ENCODE results near the gene SNRNP70.
"Not testable (repeated sequence)": the region's sequence is repeated elsewhere in the genome, so short reads cannot be mapped to it uniquely, and the experiment has no call there.

SNRNP70 gene

GRCh38 chr19:49056101-49056901 is 28.9 kb upstream of the SNRNP70 start:
- Histone ChIP-seq H3K27ac (ENCODE audit: low read depth, low read length) (no peak overlapping the region), H3K4me3 (ENCODE audit: low read depth in 1 of 2, low read length in 2 of 2) (peak overlapping the region; percentile 66 to 71), H3K9ac (ENCODE audit: low read length) (no peak overlapping the region), H3K36me3 (ENCODE audit: insufficient read depth, low read length) (no peaks in the 10 kb centered on the region), H3K9me3 (ENCODE audit: low read length) (no peaks in the 10 kb centered on the region), H3K4me1 (ENCODE audit: insufficient read depth, low read length) (peaks cover 8% of the 10 kb centered on the region), H3K27me3 (ENCODE audit: control insufficient read depth in 1 of 2, insufficient read depth in 2 of 2, low read length in 2 of 2) (peaks cover 0 to 29% of the 10 kb centered on the region in 2 donors)

GRCh38 chr19:49056902-49057596 is 28.2 kb upstream of the SNRNP70 start:
- not testable (repeated sequence) for H3K9ac ChIP-seq (ENCODE audit: low read length); H3K4me1 ChIP-seq (ENCODE audit: insufficient read depth, low read length); H3K9me3 ChIP-seq (ENCODE audit: low read length); H3K36me3 ChIP-seq (ENCODE audit: insufficient read depth, low read length); H3K27ac ChIP-seq (ENCODE audit: low read depth, low read length)
- Histone ChIP-seq H3K4me3 (ENCODE audit: low read depth in 1 of 2, low read length in 2 of 2) (peak overlapping the region; percentile 42 to 66), H3K27me3 (ENCODE audit: control insufficient read depth in 1 of 2, insufficient read depth in 2 of 2, low read length in 2 of 2) (peaks cover 0 to 36% of the 10 kb centered on the region in 2 donors)

GRCh38 chr19:49057636-49058234 is 27.5 kb upstream of the SNRNP70 start, which contains the start of gene CGB7:
CGB7 (minus strand) TSS chr19:49057749; CDS start chr19:49055375, 2,374 bp downstream.
- Histone ChIP-seq H3K27ac (ENCODE audit: low read depth, low read length) (no peak within 1 kb of the TSS), H3K36me3 (ENCODE audit: insufficient read depth, low read length) (no peaks in the 10 kb centered on the region), H3K4me3 (ENCODE audit: low read depth in 1 of 2, low read length in 2 of 2) (peak within 1 kb of the TSS; percentile 42 to 66), H3K9ac (ENCODE audit: low read length) (no peak within 1 kb of the TSS), H3K9me3 (ENCODE audit: low read length) (no peaks in the 10 kb centered on the region), H3K27me3 (ENCODE audit: control insufficient read depth in 1 of 2, insufficient read depth in 2 of 2, low read length in 2 of 2) (peaks cover 0 to 40% of the 10 kb centered on the region in 2 donors), H3K4me1 (ENCODE audit: insufficient read depth, low read length) (peaks cover 8% of the 10 kb centered on the region)

- H3K9ac ChIP-seq (ENCODE audit: low read length) = no peak overlapping the region
- H3K9me3 ChIP-seq (ENCODE audit: low read length) = no peaks in the 10 kb centered on the region
- no peak overlapping the region for H3K4me3 ChIP-seq (ENCODE audit: low read depth in 1 of 2, low read length in 2 of 2)
- H3K4me1 ChIP-seq (ENCODE audit: insufficient read depth, low read length) = peaks cover 8% of the 10 kb centered on the region
- H3K27me3 ChIP-seq (ENCODE audit: control insufficient read depth in 1 of 2, insufficient read depth in 2 of 2, low read length in 2 of 2) = peaks cover 0 to 41% of the 10 kb centered on the region in 2 donors
- no peaks in the 10 kb centered on the region for H3K36me3 ChIP-seq (ENCODE audit: insufficient read depth, low read length)
- H3K27ac ChIP-seq (ENCODE audit: low read depth, low read length) = no peak overlapping the region
Measured at GRCh38 chr19:49058562-49058961, 26.7 kb upstream of the SNRNP70 start.

- peaks cover 0 to 46% of the 10 kb centered on the region in 2 donors for H3K27me3 ChIP-seq (ENCODE audit: control insufficient read depth in 1 of 2, insufficient read depth in 2 of 2, low read length in 2 of 2)
- H3K27ac ChIP-seq (ENCODE audit: low read depth, low read length) = no peak overlapping the region
- peaks cover 8% of the 10 kb centered on the region for H3K4me1 ChIP-seq (ENCODE audit: insufficient read depth, low read length)
Measured at GRCh38 chr19:49059053-49059452, 26.2 kb upstream of the SNRNP70 start.

GRCh38 chr19:49061000-49061399 is 24.3 kb upstream of the SNRNP70 start:
- H3K4me3 ChIP-seq (ENCODE audit: low read depth in 1 of 2, low read length in 2 of 2) = no peak overlapping the region
- H3K27ac ChIP-seq (ENCODE audit: low read depth, low read length) = no peak overlapping the region
- no peaks in the 10 kb centered on the region for H3K36me3 ChIP-seq (ENCODE audit: insufficient read depth, low read length)
- H3K27me3 ChIP-seq (ENCODE audit: control insufficient read depth in 1 of 2, insufficient read depth in 2 of 2, low read length in 2 of 2) = peaks cover 6 to 59% of the 10 kb centered on the region in 2 donors
- H3K9ac ChIP-seq (ENCODE audit: low read length) = no peak overlapping the region
- H3K4me1 ChIP-seq (ENCODE audit: insufficient read depth, low read length) = peaks cover 8% of the 10 kb centered on the region
- no peaks in the 10 kb centered on the region for H3K9me3 ChIP-seq (ENCODE audit: low read length)

More at GRCh38 chr19:49059053-49059452, 26.2 kb upstream of the SNRNP70 start:
- Histone ChIP-seq H3K9ac (ENCODE audit: low read length) (no peak overlapping the region), H3K36me3 (ENCODE audit: insufficient read depth, low read length) (no peaks in the 10 kb centered on the region), H3K4me3 (ENCODE audit: low read depth in 1 of 2, low read length in 2 of 2) (no peak overlapping the region), H3K9me3 (ENCODE audit: low read length) (no peaks in the 10 kb centered on the region)

- Histone ChIP-seq H3K27ac (ENCODE audit: low read depth, low read length) (no peak overlapping the region), H3K9ac (ENCODE audit: low read length) (no peak overlapping the region), H3K4me1 (ENCODE audit: insufficient read depth, low read length) (peaks cover 8% of the 10 kb centered on the region), H3K27me3 (ENCODE audit: control insufficient read depth in 1 of 2, insufficient read depth in 2 of 2, low read length in 2 of 2) (peaks cover 6 to 61% of the 10 kb centered on the region in 2 donors), H3K36me3 (ENCODE audit: insufficient read depth, low read length) (no peaks in the 10 kb centered on the region), H3K9me3 (ENCODE audit: low read length) (no peaks in the 10 kb centered on the region), H3K4me3 (ENCODE audit: low read depth in 1 of 2, low read length in 2 of 2) (no peak overlapping the region)
Measured at GRCh38 chr19:49061445-49061844, 23.8 kb upstream of the SNRNP70 start.

GRCh38 chr19:49064029-49064629 is 21.1 kb upstream of the SNRNP70 start:
- Histone ChIP-seq H3K9ac (ENCODE audit: low read length) (no peak overlapping the region), H3K4me3 (ENCODE audit: low read depth in 1 of 2, low read length in 2 of 2) (no peak overlapping the region), H3K9me3 (ENCODE audit: low read length) (no peaks in the 10 kb centered on the region), H3K27me3 (ENCODE audit: control insufficient read depth in 1 of 2, insufficient read depth in 2 of 2, low read length in 2 of 2) (peaks cover 6 to 50% of the 10 kb centered on the region in 2 donors), H3K4me1 (ENCODE audit: insufficient read depth, low read length) (no peaks in the 10 kb centered on the region), H3K27ac (ENCODE audit: low read depth, low read length) (no peak overlapping the region), H3K36me3 (ENCODE audit: insufficient read depth, low read length) (no peaks in the 10 kb centered on the region)

GRCh38 chr19:49064768-49065611 is 20.3 kb upstream of the SNRNP70 start, which contains the start of gene NTF4:
NTF4 (minus strand) TSS chr19:49064818; CDS start chr19:49061997, 2,821 bp downstream.
- no peaks in the 10 kb centered on the region for H3K9me3 ChIP-seq (ENCODE audit: low read length)
- H3K4me1 ChIP-seq (ENCODE audit: insufficient read depth, low read length) = no peaks in the 10 kb centered on the region
- no peak within 1 kb of the TSS for H3K4me3 ChIP-seq (ENCODE audit: low read depth in 1 of 2, low read length in 2 of 2)
- H3K27me3 ChIP-seq (ENCODE audit: control insufficient read depth in 1 of 2, insufficient read depth in 2 of 2, low read length in 2 of 2) = peaks cover 6 to 55% of the 10 kb centered on the region in 2 donors
- no peak within 1 kb of the TSS for H3K27ac ChIP-seq (ENCODE audit: low read depth, low read length)
- H3K36me3 ChIP-seq (ENCODE audit: insufficient read depth, low read length) = no peaks in the 10 kb centered on the region
- H3K9ac ChIP-seq (ENCODE audit: low read length) = no peak within 1 kb of the TSS

- H3K4me1 ChIP-seq (ENCODE audit: insufficient read depth, low read length) = no peaks in the 10 kb centered on the region
- H3K36me3 ChIP-seq (ENCODE audit: insufficient read depth, low read length) = no peaks in the 10 kb centered on the region
- H3K9me3 ChIP-seq (ENCODE audit: low read length) = no peaks in the 10 kb centered on the region
- H3K27me3 ChIP-seq (ENCODE audit: control insufficient read depth in 1 of 2, insufficient read depth in 2 of 2, low read length in 2 of 2) = peaks cover 6 to 65% of the 10 kb centered on the region in 2 donors
- no peak overlapping the region for H3K27ac ChIP-seq (ENCODE audit: low read depth, low read length)
- H3K4me3 ChIP-seq (ENCODE audit: low read depth in 1 of 2, low read length in 2 of 2) = no peak overlapping the region
- no peak overlapping the region for H3K9ac ChIP-seq (ENCODE audit: low read length)
Measured at GRCh38 chr19:49065905-49066512, 19.2 kb upstream of the SNRNP70 start.
